Activated CD8-positive, alpha-beta memory T cell treated with anti-CD3 and anti-CD28 coated beads, Interleukin-2, amount 50 U/mL, for 24 hours (primary cell): Measurements from ENCODE around the gene HMGB2.

Experiments used
- DNase-seq: peaks from one replicate; pipeline ENCODE4 v3.0.0-alpha.2; 2020; ENCODE audit errors: extremely low read depth

Gene HMGB2

GRCh38 chr4:173334085-173334890 is at the start of gene HMGB2:
Gene HMGB2, minus strand, starts transcription at chr4:173334358. Its CDS starts 709 bp downstream, at chr4:173333649.
- peak; percentile 100 for DNase-seq

GRCh38 chr4:173382349-173382748 is 48.2 kb upstream of the HMGB2 start:
- DNase-seq, result no peak

DNA sequence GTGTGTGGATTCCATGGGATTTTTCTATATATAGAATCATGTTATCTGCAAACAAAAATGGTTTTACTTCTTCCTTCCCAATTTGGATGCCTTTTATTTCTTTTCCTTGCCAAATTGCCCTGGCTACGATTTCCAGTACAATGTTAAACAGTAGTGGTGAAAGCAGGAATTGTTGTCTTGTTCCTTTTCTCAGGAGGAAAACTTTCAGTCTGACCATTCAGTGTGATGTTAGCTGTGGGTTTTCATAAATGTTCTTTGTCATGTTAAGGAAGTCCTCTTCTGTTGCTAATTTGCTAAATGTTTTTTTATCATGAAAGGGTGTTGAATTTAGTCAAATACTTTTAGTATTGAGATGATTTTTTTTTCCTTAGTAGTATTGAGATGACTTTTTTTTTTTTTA is 47.5 kb upstream of the HMGB2 start:
- DNase-seq, result no peak

DNA sequence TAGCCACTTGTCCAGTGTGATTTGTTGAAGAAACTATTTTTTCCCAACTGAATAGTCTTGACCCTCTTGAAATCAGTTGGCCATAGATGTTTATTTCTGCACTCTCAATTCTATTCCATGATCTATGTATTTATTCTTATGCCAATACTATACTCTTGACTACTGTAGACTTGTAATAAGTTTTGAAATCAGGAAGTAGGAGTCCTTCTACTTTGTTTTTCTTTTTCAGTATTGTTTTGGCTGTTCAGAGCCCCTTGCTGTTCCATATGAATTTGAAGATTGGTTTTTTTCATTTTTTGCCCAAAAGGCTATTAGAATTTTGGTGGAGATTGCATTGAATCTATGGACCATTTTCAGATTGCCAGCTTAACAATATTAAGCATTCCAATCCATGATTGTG is 46.8 kb upstream of the HMGB2 start:
- DNase-seq, result no peak

GRCh38 chr4:173379929-173380328 is 45.8 kb upstream of the HMGB2 start:
- no peak for DNase-seq

DNA sequence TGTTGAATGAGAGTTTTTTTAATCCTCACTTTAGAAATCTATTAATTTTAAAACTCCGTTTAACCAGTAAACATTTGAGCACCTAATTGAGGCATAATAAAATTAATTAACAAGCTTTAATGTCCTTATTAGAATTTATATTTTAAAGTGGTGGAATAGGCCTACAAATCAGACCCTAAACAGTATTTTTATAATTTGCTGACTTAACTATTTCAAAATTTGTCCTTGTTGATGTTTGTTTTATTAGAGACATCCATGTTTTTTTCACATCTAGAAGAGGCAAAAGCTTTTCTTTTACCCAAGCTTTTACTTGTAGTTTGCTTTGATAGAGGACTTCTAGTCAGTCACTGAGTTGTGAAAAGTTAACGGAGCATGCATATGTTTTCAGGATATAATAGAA is 40.4 kb upstream of the HMGB2 start:
- no peak for DNase-seq

GRCh38 chr4:173371292-173372192 is 37.4 kb upstream of the HMGB2 start:
- no peak for DNase-seq

GRCh38 chr4:173370477-173371291 is 36.5 kb upstream of the HMGB2 start, which contains the start of gene SAP30:
Gene SAP30, plus strand, starts transcription at chr4:173370954. Its CDS starts 229 bp downstream, at chr4:173371183.
- DNase-seq, result peak; percentile 93

DNA sequence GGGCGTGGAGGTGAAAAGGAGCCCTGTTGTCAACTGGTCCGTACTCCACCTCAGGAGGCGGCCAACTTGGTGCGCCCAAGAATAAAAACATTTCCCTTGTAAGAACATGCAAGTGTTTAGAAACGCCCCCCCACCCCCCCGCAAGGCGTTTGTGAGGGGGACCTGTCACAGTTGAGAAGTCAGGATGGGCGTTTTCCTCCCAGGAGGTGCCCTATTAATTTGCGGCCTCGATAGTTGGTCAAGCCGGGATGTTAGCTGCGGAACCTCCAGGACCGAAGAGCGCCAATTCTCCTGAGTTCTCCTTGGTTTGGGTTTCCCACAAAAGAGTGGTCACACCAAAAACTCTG is 35.9 kb upstream of the HMGB2 start:
- DNase-seq, result peak; percentile 27

GRCh38 chr4:173367946-173368345 is 33.8 kb upstream of the HMGB2 start:
- DNase-seq, result no peak

DNA sequence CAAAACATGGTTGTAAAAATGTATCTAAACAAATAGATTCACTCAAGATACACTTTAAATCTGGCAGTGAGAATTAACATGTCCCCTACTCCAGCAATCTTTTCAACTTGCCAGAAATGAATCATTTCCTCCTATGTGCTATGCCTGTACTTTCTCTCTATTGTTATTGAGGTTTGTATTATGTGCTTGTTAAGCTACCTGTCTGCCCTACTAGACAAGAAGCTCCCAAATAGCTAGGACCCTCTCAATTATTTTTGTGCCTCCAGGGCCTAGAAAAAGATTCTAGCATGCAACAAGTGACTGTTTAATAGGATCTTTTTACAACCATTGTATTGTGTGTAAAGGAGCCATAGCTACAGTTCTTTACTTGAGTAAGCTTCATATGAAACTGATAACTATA is 33.1 kb upstream of the HMGB2 start:
- DNase-seq, result no peak

DNA sequence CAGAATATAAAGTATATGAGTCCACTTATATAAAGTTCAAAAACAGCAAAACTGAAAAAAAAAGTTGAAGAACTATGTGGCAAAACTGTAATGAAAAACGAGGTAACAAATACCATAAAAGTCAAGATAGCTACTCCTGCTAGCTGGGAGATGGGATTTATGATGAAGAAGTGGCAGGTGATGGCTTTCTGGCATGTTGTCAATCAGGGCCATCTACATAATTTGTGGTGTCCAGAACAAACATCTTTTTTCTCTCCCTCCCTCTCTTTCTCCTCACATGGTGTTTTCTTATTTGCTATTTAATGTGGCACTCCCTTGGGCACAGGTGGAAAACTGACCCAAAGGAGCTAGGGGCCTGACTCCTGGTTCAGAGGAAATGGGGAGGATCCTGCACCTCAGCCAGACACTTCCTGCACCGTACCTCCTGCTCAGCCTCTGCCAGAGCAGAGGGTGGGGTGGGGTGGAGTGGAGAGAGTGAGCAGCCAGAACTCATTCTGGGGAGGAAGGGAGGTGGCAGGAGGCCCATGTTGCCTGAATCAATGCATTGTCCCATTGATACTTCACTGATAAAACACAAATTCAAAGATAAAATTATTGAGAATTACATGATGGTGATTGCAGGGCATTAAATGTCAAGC is 31.3 kb upstream of the HMGB2 start:
- DNase-seq, result no peak

- no peak for DNase-seq
Observed at GRCh38 chr4:173362666-173363065, 28.5 kb upstream of the HMGB2 start.

- DNase-seq, result no peak
Observed at GRCh38 chr4:173360587-173361221, 26.5 kb upstream of the HMGB2 start.

GRCh38 chr4:173357939-173358338 is 23.8 kb upstream of the HMGB2 start:
- no peak for DNase-seq

- no peak for DNase-seq
Observed at GRCh38 chr4:173347467-173347866, 13.3 kb upstream of the HMGB2 start.

GRCh38 chr4:173346074-173346473 is 11.9 kb upstream of the HMGB2 start:
- DNase-seq, result no peak

GRCh38 chr4:173345648-173346047 is 11.5 kb upstream of the HMGB2 start:
- no peak for DNase-seq

DNA sequence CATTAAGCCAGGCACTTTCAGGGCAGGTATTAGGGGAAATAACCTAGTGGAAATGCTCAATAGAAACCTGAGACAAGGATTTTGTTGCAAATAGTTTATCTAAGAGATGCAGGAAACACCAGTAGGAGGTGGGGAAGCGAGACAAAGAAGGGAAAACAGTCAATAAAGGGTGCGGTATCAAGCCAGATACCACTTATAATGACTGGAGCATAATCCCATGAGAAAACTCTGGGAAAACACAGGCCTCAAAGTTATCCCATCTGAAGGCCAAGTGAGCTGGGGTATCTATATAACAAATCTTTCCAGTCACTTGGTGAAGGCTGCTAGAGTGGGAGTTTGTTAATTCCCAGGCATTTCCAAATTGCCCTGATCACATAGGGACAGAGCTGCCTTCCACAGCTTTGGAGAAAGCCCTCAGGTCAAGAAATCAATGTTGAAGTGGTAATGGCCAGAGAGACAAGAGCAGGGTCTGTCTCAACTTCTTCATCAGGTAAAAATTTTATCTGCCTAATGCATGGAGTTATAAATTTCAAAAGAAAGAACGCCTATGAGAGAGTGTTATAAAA is 9.8 kb upstream of the HMGB2 start:
- no peak for DNase-seq

DNA sequence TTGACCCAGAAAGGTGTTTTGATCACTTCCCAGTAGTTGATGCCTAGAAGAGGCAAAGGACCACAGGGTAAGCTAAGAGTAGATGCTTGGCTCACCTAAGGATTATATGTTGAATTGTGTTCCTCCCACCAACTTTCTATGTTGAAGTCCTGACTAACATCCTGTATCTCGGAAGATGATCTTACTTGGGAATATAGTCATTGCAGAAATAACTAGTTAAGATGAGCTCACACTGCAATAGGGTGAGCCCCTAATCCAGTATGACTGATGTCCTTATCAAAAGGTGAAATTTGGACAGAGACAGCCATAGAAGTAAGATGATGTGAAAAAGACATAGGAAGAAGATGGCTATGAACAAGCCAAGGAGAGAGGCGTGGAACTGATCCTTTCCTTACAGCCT is 3.3 kb upstream of the HMGB2 start:
- DNase-seq, result no peak
